Posterior vena cava (tissue), 2 donors: ENCODE measurements around the gene TMEM256. TPM values are rescaled to one million over a fixed set of nuclear protein-coding genes. Genes with fewer than 3 reads are reported as not detected.

Source experiments
- DNase-seq: peaks from one replicate; pipeline ENCODE4 v3.0.0-alpha.2; 2020; ENCODE audit warnings: low spot score
- intact Hi-C, 2 donors: fragments of 100-400 bp; cut with DNase I; formaldehyde crosslinking; loops; one replicate each; pipeline versions ENCODE4 v1.14.1 to v1.14.2; 2022 to 2023
- total RNA-seq, 2 donors: library from RNA; stranded (reverse); fragmentation: NEBNext Ultra II Directional; extraction: Animal tissue kit (Norgen Biotek cat#: 25700); gene quantifications; one replicate each; pipeline ENCODE4 v1.2.1, GENCODE V29; 2021
- donor health status: DM: yes; HTN: yes; CAD: no.
- donor health status: DM: yes; HTN: yes; CAD: no.

TMEM256 gene
- total RNA-seq, 2 donors from 2014 or later, result 39.3 to 65.5 TPM

GRCh38 chr17:7436556-7437368 lies 32.9 kb upstream of the TMEM256 start:
- peak; percentile 93 for DNase-seq
- intact Hi-C loops, result loop anchor here (5.0 to 10.0 kb wide), 3 partner anchors 51 to 128 kb away; partner anchors contain the start of genes KCTD11 (in 1 of the 2), SENP3 (in 1 of the 2) and TMEM95 (in 1 of the 2)

- no peak for DNase-seq
- intact Hi-C loops, result loop anchor here (5.0 to 10.0 kb wide), 3 partner anchors 51 to 129 kb away; partner anchors contain the start of genes KCTD11 (in 1 of the 2), SENP3 (in 1 of the 2) and TMEM95 (in 1 of the 2)
Measured at GRCh38 chr17:7435676-7436555, 32.0 kb upstream of the TMEM256 start.

GRCh38 chr17:7432296-7432695 lies 28.4 kb upstream of the TMEM256 start:
- DNase-seq, result no peak
- intact Hi-C loops, result loop anchor here in 1 of 2 donors (10.0 kb wide), 2 partner anchors 77 to 133 kb away; partner anchors contain the start of genes KCTD11, SENP3 and TMEM95

- intact Hi-C loops, result loop anchor here in 1 of 2 donors (10.0 kb wide), 2 partner anchors 76 to 134 kb away; partner anchors contain the start of genes KCTD11, SENP3 and TMEM95
- DNase-seq, result no peak
Measured at GRCh38 chr17:7431231-7431630, 27.3 kb upstream of the TMEM256 start.

- no peak for DNase-seq
- intact Hi-C loops, result loop anchor here in 1 of 2 donors (10.0 kb wide), 2 partner anchors 75 to 135 kb away; partner anchors contain the start of genes KCTD11, SENP3 and TMEM95
Measured at GRCh38 chr17:7429722-7430121, 25.8 kb upstream of the TMEM256 start.

- no peak for DNase-seq
- intact Hi-C loops, result no loop called here
Measured at GRCh38 chr17:7428557-7428956, 24.7 kb upstream of the TMEM256 start, which contains the start of gene SPEM3. Gene SPEM3 (plus strand): TSS chr17:7428857. CDS start chr17:7428903, 46 bp downstream.

- intact Hi-C loops, result no loop called here
- peak; percentile 32 for DNase-seq
Measured at GRCh38 chr17:7427549-7427948, 23.7 kb upstream of the TMEM256 start.

GRCh38 chr17:7426896-7427489 lies 23.1 kb upstream of the TMEM256 start:
- DNase-seq, result peak; percentile 58
- intact Hi-C loops, result no loop called here

GRCh38 chr17:7426203-7426863 lies 22.4 kb upstream of the TMEM256 start:
- peak; percentile 61 for DNase-seq
- intact Hi-C loops, result no loop called here

GRCh38 chr17:7425756-7426155 lies 21.9 kb upstream of the TMEM256 start:
- peak; percentile 78 for DNase-seq
- intact Hi-C loops, result no loop called here

GRCh38 chr17:7425316-7425715 lies 21.4 kb upstream of the TMEM256 start, which contains the start of gene SPEM2:
Gene SPEM2 (plus strand): TSS chr17:7425616. CDS start chr17:7425689, 73 bp downstream.
- DNase-seq, result no peak
- intact Hi-C loops, result no loop called here

GRCh38 chr17:7423679-7424078 lies 19.8 kb upstream of the TMEM256 start:
- DNase-seq, result no peak
- intact Hi-C loops, result no loop called here

GRCh38 chr17:7421186-7421585 lies 17.3 kb upstream of the TMEM256 start:
- peak; percentile 57 for DNase-seq
- intact Hi-C loops, result no loop called here

- intact Hi-C loops, result no loop called here
- peak; percentile 60 for DNase-seq
Measured at GRCh38 chr17:7419819-7420610, 16.1 kb upstream of the TMEM256 start, which contains the start of gene SPEM1. Gene SPEM1 (plus strand): TSS chr17:7420324. CDS start chr17:7420385, 61 bp downstream.

- peak; percentile 75 for DNase-seq
- intact Hi-C loops, result no loop called here
Measured at GRCh38 chr17:7418472-7419152, 14.7 kb upstream of the TMEM256 start.

- DNase-seq, result peak; percentile 76
- intact Hi-C loops, result no loop called here
Measured at GRCh38 chr17:7417056-7417655, 13.3 kb upstream of the TMEM256 start.

GRCh38 chr17:7416323-7416722 lies 12.4 kb upstream of the TMEM256 start:
- intact Hi-C loops, result no loop called here

More at GRCh38 chr17:7416323-7416722, 12.4 kb upstream of the TMEM256 start:
- no peak for DNase-seq
